GM10248 (cell line): ENCODE results near the gene HMGN1.

Experiments used
- CTCF ChIA-PET: fragments of 300-600 bp; sonication (Branson Sonifier 250); formaldehyde crosslinking; extraction: SDS; loops from one replicate; lab custom pipeline; 2021; ENCODE audit warnings: antibody characterized with exemption; lab: Yijun Ruan, JAX
- POLR2A ChIA-PET: fragments of 350-650 bp; sonication (Branson Sonifier 250); formaldehyde crosslinking; extraction: SDS; loops from one replicate; lab custom pipeline; 2020; ENCODE audit warnings: antibody characterized with exemption; lab: Yijun Ruan, JAX
- DNase-seq: peaks from one replicate; pipeline ENCODE4 v3.0.0; 2012; ENCODE audit errors: extremely low spot score
- TF ChIP-seq, protein P1 (sequence below): IDR thresholded peaks from 2 replicates; pipeline ENCODE4 v1.5.1; 2012; ENCODE audit warnings: mild to moderate bottlenecking, low read depth; ENCODE audit errors: extremely low read depth, missing control alignments, control extremely low read depth

HMGN1 gene

DNA sequence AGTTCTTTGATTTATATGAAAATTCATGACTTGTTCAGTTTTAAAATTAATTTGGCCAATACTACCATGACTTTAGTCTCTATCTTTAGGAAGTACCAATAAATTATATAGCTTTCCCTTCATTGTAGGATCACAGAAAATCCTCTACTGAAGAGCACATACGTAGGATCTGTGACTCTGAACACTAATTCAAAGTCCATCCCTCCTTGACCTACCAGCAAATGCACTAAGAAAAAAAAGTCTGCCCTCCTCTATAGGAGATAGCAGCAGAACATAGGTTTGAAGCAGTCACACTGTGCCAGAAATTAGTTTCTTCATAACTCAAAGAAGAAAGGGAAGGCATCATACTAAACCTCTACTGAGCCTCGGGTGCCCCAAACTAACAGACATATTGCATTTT is 52.0 kb downstream of the HMGN1 start:
- ChIA-PET CTCF (interaction anchor here (1.1 to 1.6 kb wide), 2 partner anchors 11 to 19 kb away, joined by 3 to 6 read pairs; no protein-coding TSS in a partner anchor), POLR2A (no interaction called here)
- no peak for DNase-seq
- TF ChIP-seq, protein P1, sequence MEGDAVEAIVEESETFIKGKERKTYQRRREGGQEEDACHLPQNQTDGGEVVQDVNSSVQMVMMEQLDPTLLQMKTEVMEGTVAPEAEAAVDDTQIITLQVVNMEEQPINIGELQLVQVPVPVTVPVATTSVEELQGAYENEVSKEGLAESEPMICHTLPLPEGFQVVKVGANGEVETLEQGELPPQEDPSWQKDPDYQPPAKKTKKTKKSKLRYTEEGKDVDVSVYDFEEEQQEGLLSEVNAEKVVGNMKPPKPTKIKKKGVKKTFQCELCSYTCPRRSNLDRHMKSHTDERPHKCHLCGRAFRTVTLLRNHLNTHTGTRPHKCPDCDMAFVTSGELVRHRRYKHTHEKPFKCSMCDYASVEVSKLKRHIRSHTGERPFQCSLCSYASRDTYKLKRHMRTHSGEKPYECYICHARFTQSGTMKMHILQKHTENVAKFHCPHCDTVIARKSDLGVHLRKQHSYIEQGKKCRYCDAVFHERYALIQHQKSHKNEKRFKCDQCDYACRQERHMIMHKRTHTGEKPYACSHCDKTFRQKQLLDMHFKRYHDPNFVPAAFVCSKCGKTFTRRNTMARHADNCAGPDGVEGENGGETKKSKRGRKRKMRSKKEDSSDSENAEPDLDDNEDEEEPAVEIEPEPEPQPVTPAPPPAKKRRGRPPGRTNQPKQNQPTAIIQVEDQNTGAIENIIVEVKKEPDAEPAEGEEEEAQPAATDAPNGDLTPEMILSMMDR: no peak
